ENCODE data around the gene CAMTA1.

The CAMTA1 gene

DNA sequence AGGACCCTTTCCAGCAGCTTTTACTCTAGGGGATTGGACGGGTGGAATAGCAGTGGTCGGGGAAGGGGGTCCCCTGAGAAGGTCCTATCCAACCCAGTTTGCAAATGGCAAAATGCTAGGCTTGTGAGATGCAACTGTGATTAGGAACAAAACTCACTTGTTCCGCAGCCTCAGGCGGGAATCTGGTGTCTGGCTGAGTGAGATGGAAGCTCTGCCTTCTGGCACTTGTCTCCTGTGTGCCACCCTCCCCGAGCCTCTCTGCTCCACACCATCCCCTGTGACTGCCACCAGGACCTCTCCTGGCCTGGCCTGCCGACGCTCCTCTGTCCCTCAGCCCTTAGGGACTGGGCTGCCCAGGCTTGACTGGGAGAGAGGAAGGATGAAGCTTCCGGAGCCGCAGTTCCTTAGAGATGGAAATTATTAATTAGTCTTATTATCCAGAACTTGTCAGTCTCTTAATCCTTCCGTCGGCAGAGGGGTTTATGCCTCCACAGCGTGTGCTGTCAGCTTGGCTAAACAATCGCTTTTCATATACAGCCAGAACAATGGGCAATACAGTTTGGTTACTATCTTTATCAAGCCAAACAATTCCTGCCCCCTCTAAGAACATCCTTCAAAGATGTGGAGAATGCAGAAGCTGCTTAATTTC lies 693.0 kb downstream of the CAMTA1 start (continued):
- TF ChIP-seq, protein P1, sequence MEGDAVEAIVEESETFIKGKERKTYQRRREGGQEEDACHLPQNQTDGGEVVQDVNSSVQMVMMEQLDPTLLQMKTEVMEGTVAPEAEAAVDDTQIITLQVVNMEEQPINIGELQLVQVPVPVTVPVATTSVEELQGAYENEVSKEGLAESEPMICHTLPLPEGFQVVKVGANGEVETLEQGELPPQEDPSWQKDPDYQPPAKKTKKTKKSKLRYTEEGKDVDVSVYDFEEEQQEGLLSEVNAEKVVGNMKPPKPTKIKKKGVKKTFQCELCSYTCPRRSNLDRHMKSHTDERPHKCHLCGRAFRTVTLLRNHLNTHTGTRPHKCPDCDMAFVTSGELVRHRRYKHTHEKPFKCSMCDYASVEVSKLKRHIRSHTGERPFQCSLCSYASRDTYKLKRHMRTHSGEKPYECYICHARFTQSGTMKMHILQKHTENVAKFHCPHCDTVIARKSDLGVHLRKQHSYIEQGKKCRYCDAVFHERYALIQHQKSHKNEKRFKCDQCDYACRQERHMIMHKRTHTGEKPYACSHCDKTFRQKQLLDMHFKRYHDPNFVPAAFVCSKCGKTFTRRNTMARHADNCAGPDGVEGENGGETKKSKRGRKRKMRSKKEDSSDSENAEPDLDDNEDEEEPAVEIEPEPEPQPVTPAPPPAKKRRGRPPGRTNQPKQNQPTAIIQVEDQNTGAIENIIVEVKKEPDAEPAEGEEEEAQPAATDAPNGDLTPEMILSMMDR (tag by site-specific recombination; IDR thresholded peaks at IDR 0.05) = no peak
- TF ChIP-seq ZNF660 (tag by site-specific recombination; IDR thresholded peaks at IDR 0.05) = no peak
- TF ChIP-seq ZFP37 (tag by site-specific recombination; IDR thresholded peaks at IDR 0.05) = no peak
- TF ChIP-seq ZNF473 (tag by site-specific recombination; IDR thresholded peaks at IDR 0.05) = no peak
- no peak for TF ChIP-seq PRDM1 (tag by site-specific recombination; IDR thresholded peaks at IDR 0.05)

DNA sequence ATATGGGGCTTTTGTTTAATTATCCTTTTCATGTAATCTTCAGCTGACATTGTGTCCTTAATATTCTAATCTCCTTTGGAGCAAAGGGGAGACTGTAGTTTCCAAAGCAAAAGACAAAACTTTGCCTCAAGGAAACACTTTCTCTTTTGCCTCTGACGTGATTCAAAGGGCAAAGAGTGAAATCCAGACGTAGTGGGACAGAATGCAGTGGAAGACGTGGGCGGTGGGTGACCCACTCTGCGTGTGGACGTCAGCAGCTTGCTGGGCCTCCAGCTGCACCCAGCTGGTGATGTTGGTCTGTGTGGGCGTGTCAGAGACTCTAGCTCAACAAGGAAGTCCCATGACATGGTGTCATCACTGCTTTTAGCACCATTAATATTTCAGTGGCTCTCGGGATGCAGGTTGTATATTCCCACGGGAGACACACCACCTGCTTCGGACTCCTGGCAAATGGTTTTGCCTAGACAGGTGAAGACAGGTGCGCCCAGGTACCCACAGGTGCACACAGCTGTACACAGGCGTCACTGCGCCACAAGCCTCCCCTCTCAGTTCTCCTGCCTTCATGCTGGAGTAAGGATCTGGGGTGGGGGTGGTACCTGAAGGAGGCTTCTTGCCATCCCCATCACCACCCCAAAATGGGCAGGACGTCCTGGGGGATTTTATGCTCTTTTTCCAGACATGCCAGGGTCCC lies 693.7 kb downstream of the CAMTA1 start:
- ChIA-PET CTCF (interaction anchor here (0.6 to 1.2 kb wide), 3 partner anchors 22 to 77 kb away, joined by 3 to 4 read pairs (median 3); no protein-coding TSS in a partner anchor), POLR2A (interaction anchor here (1.4 kb wide), 1 partner anchor 9 kb away, joined by 3 read pairs; no protein-coding TSS in a partner anchor)
- no peak overlapping the region for H3K27ac ChIP-seq (ENCODE audit: extremely low read depth, low read depth, low read length)
- H3K9me3 ChIP-seq (ENCODE audit: control insufficient read depth, insufficient read depth, low read depth, low read length) = no peaks in the 10 kb centered on the region
- H3K4me3 ChIP-seq (ENCODE audit: low read depth, low read length) = no peak overlapping the region
- H3K36me3 ChIP-seq (ENCODE audit: control insufficient read depth in 2 of 2, insufficient read depth in 1 of 2, low read length in 2 of 2) = no peaks in the 10 kb centered on the region
- H3K4me1 ChIP-seq (ENCODE audit: control insufficient read depth, insufficient read depth, low read length) = no peaks in the 10 kb centered on the region
- TF ChIP-seq KLF7 (tag by site-specific recombination; IDR thresholded peaks at IDR 0.05; ENCODE audit: borderline replicate concordance) (no peak), ZNF114 (tag by site-specific recombination; IDR thresholded peaks at IDR 0.05) (no peak), ZNF660 (tag by site-specific recombination; IDR thresholded peaks at IDR 0.05) (no peak), ZNF514 (tag by site-specific recombination; IDR thresholded peaks at IDR 0.05) (no peak), ZNF549 (tag by site-specific recombination; IDR thresholded peaks at IDR 0.05) (no peak), ZIC2 (tag by site-specific recombination; IDR thresholded peaks at IDR 0.05) (no peak), ZNF76 (tag by site-specific recombination; IDR thresholded peaks at IDR 0.05; ENCODE audit: borderline replicate concordance, low read depth) (no peak), GLIS2 (tag by site-specific recombination; IDR thresholded peaks at IDR 0.05) (no peak), YY1 (tag by site-specific recombination; IDR thresholded peaks at IDR 0.05) (no peak), ZNF23 (tag by site-specific recombination; IDR thresholded peaks at IDR 0.05; ENCODE audit: borderline replicate concordance) (no peak), EGR2 (tag by site-specific recombination; IDR thresholded peaks at IDR 0.05; ENCODE audit: low read depth) (peak; percentile 84), KLF9 (tag by site-specific recombination; IDR thresholded peaks at IDR 0.05; ENCODE audit: low read depth) (0 out of 2 replicates have a peak, but pooled peaks have one; percentile 14), ZBTB8A (tag by site-specific recombination; IDR thresholded peaks at IDR 0.05) (no peak), ZNF530 (tag by site-specific recombination; IDR thresholded peaks at IDR 0.05; ENCODE audit: low read depth) (no peak), ZNF544 (tag by site-specific recombination; IDR thresholded peaks at IDR 0.05) (no peak), BCL11A (tag by site-specific recombination; IDR thresholded peaks at IDR 0.05; ENCODE audit: low read depth) (no peak), ZNF146 (tag by site-specific recombination; IDR thresholded peaks at IDR 0.05) (no peak), ZBTB48 (tag by site-specific recombination; IDR thresholded peaks at IDR 0.05) (no peak), ZNF311 (tag by site-specific recombination; IDR thresholded peaks at IDR 0.05; ENCODE audit: borderline replicate concordance) (no peak), OVOL3 (tag by site-specific recombination; IDR thresholded peaks at IDR 0.05) (no peak), ZNF169 (tag by site-specific recombination; IDR thresholded peaks at IDR 0.05) (no peak), PRDM2 (tag by site-specific recombination; IDR thresholded peaks at IDR 0.05; ENCODE audit: borderline replicate concordance) (no peak), ZXDB (tag by site-specific recombination; IDR thresholded peaks at IDR 0.05) (no peak)
- TF ChIP-seq, protein P1 (tag by site-specific recombination; IDR thresholded peaks at IDR 0.05) = no peak

Measured in HEK293 (cell line).